ENCODE data around the gene PPFIBP1.
A peak's percentile ranks its signal among the peaks of the same experiment; 100 is the strongest.

The PPFIBP1 gene

DNA sequence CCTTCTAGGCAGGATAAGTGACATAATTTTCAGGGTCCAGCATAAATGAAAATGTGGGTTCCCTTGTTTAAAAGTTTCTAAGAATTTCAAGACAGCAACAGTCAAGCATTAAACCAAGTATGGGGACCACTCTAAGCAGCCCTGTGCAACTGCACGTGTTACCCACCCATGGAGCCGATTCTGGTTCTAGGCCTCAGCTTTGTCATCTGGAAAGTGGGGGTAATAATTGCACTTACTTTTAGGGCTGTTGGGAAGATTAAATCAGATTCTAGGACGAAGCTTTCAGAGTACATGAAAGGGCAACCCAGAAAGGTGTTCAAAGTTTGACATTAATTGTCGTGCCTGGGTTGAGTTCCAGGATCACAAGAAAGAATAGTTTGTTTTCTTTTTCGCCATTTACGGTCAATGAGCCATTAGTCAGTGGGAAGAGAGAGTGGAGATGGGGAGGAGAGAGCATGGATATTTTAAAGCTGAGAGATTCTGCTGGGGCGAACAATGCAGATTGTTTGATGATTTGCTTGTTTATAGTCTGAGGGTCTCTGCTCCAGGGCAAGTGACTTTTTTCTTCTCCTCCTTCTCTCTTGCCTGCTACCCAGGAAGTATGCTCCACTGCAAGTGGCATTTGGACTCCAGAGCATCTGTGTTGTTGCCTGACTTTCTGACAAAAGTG is 10.7 kb upstream of the PPFIBP1 start:
- DNase-seq = no peak

DNA sequence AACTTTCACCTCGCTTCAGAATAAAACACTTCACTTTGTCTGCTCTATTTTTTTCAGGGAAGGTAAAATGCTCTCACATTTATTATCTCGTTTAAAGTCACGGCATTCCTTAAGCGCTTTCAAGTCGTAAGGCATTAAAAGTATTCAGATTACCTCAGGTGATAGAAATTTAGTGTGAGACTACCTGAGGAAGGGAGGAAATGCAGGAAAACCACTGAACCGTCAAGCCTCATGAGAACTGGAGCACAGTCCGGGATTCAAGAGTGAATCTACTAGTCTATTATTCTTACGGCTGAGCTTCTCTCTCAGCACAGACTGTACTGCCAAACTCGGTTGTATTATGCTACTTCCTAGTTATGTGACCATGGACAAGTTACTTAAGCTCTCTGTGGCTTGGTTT is 8.3 kb upstream of the PPFIBP1 start:
- no peak for DNase-seq

DNA sequence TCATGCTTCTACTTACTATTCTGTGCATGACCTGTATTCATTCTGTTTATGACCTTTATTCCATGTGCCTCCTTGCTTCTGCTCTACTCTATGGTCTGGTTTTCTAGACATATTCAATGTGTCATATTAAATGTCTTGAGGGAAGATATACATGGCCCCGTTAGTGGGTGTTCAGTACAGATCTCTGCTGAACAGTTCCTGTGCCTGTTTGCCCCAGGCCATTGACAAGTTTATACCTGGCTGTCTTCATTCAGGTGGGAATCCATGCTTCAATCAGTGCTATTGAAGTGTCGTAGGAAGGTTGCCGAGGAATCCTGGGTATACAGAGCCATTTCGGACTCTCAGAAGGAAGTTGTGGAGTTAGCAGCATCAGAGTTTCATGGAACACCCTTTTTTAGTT is 7.4 kb upstream of the PPFIBP1 start:
- DNase-seq = no peak

DNA sequence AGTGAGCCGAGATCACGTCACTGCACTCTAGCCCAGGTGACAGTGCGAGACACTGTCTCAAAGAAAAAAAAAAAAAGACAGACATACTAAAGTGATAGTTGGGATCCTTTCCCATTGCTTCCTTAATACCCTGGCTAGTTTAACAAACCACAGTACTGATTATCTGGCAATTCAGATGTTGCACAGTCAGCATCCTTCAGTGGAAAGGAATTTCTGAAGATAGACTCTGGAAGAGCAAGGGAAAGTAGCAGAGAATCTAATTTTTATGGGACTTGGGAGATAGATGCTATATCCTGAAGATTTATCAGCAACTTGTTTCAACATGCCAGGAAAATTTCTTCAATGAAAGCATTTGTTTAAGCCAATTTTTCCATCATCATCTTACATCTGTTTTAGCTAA is 6.5 kb upstream of the PPFIBP1 start:
- no peak for DNase-seq

DNA sequence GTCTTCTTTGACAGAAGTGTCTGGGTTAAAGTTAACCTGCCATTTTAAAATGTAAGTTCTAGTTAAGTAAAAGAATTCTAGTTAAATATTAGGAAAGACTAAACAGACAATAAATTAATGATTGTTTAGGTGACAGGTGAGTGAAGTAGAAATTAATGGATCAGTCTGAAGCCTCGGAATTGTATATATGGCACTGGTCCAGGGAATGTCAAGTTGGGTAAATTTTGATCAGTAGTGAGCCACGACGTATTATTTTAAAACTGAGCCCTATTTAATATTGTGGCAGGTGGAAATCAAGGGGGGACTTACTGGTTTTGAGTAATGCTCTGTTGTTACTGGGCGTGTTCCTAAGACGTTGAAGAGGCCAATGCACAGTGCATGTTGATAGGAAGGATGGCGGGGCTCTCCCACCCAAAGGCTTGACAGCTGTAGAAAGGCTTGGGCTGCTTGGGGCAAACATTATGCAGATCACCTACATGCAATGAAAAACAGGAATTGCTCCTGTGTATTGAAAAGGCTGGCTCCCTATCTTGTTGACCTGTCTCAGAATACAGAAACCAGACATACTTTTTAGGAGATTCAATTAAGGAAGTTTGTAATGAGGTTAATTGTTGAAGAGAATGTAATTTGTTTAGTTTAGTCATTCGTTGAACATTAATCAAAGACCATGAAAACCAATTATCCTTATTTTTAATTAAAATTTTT is 5.9 kb upstream of the PPFIBP1 start:
- DNase-seq = no peak

DNA sequence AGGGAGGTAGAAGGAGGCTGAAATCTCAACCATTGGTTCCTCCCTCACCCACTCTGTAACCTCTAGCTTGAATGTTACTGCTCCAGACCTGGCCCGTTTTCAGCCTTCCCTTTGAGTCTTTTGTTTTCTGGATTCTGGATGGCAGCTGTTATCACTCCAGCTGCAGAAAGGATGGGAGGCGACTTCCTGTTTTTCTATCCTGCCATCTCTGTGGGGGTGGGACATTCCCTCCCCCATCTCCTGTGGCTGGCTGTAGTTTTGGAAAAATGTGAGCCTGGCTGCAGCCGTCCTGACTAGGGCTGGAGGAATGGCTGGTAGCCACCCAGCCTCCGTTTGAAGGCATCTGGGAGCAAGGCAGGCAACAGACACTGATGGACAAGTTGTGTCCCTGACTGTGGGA is 2.9 kb upstream of the PPFIBP1 start:
- no peak for DNase-seq

DNA sequence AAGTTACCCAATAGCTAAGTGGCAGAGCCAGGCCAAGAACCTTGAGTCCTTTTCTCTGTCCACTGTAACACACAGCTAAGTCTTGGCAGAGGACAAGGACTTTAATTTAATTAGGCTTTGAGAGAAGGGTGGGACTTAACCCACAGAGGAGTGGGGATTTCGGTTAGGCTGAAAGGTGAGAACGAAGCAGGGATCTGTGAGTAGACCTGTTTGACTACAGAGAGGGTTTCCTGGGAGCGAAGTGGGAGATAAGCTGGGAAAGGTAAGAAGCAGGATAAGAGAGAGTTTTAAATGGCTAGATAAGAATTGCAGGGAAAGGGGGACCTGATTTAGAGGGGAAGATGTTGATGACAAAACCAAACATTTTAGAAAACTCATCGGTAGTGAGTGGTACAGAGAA is 2.0 kb upstream of the PPFIBP1 start:
- no peak for DNase-seq

DNA sequence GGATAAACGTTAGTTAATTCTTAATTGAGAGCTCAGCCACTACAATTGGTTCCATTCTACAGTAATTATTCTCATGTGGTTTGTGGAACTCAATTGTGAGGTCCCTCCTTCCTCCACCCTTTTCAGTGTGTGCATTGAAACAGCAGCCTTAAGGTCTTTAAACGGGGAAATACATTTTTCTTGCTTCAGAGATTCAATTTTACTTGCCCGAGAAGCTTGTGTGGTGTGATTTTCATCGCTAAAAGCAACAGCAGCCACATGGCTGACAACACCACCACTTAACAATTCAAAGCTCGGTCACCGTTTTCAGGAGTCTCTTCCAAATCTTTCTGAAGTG is 733 bp upstream of the PPFIBP1 start:
- DNase-seq = no peak

DNA sequence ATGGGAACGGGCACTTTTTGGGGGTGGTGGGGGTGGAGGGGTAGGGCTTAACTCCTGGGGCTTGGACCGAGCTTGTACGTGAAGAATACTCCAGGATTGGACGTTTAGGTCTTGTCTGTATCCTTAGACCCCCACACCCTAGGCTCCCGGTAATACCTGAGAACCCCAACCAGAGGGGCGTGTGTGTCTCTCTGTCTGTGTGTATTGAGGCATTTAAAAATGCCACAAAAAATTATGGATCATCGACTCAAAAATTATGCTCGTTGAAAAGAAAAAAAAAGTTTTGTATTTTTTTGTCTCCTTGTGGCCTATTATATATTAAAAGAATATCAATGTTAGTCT is 459 bp downstream of the PPFIBP1 start:
- no peak for DNase-seq

DNA sequence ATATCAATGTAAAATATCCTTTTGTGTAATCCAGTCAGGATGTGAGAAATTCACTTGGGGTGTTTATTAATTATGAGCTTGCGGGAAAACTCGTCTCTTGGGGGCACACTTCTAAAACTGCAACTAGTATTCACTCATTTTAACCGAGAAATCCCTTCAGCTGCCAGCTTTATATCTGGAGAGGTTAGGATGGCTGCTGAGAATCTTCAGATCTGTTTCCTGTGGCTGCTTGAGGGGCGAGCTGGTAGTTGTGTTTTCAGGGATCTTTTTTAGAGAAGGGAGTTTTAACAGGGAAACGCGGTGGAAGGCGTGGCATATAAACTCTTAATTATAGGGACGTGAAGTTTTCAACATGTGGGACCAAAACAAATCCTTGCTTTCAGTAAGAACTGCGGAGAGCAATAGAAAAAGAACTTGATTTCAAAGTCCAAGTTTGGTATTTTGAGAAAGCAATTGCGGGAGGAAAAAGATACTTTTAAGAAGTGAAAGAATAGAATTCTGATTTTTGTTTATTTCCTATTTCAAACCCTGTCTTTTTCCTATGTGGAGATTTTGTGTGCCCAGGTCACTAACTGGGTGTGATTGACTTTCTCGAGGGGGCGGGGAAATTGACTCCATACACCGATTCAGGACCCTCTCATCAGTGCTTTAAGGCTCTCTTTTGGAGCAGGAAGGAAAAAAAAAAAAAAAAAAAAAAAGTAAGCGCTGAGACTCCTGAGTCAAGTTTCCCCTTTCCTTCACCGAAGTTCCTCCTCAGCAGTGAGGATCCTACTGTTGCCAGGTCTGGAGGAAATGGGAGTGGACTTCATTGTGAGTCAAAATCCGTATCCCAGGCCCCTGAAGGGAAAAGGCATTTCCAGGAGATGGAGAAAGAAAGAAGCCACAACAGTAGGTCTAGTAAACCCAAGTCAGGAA is 1.1 kb downstream of the PPFIBP1 start:
- no peak for DNase-seq

DNA sequence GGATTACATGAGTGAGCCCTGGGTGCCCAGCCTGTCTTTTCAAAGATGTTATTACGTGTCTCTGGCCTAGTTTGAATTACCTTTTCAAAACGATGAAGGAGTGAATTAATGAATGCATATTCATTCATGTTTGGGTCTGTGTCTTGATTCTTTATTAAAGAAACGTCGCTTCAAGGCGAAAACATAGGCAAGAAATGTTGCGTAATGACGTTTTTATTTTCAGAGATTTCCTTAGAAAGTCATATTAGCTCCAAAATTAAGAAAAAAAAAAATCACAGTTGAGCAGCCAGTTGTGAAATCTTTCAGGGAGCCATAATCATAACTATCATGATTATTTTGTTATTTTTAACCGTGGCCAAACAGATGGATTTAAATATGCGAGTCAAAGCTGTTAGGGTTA is 3.5 kb downstream of the PPFIBP1 start:
- DNase-seq = no peak

DNA sequence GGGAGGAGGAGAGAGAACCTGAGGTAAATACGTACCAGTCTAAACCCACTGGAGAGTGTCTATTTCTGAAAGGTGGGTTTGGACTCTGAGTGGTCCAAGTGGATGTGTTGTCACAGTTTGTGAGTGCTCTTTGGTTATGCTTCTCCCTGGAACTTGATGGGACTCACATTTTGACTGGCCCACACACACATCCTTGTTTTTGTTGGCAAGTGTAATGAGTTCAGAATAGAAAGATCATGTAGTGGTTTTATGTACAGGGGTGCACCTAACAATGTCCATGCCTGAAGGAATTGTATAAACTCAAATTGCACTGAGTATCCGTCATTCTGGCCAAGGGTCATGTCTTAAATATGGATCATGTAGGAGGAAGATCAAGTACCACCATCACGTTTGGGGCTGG is 4.8 kb downstream of the PPFIBP1 start:
- DNase-seq = no peak

DNA sequence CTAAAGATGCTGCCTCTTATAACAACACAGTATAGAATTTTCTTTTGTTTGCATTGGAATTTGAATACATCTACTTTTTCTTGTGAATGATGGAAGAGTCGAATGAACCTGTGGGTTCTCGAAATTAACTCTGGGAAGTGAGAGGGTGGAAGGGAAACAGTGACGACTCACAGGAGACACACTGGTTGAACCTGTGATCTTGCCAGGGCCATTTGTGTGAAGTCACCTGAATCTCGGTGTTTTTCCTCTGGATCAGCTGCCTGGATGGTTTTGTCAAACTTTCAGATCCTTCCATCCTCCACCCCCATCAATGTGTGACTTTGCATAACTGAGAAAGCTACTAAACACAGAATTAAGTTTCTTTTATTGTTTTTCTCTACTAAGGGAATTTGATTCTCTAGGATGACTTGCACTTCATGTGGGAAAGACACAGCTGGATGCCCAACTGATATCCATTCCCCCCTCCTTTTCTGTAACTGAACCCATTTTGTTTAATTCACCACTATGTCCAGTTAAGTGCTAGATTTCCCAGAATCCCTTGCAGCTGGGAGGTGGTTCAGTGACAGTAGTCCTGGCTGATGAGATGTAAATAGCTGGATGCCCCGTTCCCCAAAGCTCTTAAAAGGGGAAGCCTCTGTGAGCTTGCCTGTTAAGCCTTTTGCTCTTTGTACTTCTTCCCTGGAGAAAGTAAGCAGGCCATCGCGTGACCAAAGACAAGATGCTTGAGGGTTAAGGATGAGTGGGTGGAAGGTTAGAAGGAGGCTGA is 6.3 kb downstream of the PPFIBP1 start:
- no peak for DNase-seq

DNA sequence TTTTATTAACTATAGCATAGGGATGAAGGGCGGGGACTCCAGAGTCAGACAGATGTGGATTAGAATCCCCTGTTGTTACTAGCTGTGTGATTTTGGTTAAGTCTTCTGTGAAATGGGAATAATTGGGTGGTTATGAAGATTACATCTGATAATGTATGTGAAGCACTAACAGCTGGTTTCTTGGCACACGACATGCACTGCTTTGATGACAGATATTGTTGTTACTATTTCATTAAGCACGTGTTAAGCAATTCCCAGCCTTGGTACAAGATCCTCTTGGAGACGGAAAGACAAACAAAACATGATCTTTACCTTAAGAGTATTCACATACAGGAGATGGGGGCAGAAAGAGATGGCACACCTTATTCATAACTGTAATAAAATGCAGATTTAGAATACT is 7.9 kb downstream of the PPFIBP1 start:
- DNase-seq = no peak

DNA sequence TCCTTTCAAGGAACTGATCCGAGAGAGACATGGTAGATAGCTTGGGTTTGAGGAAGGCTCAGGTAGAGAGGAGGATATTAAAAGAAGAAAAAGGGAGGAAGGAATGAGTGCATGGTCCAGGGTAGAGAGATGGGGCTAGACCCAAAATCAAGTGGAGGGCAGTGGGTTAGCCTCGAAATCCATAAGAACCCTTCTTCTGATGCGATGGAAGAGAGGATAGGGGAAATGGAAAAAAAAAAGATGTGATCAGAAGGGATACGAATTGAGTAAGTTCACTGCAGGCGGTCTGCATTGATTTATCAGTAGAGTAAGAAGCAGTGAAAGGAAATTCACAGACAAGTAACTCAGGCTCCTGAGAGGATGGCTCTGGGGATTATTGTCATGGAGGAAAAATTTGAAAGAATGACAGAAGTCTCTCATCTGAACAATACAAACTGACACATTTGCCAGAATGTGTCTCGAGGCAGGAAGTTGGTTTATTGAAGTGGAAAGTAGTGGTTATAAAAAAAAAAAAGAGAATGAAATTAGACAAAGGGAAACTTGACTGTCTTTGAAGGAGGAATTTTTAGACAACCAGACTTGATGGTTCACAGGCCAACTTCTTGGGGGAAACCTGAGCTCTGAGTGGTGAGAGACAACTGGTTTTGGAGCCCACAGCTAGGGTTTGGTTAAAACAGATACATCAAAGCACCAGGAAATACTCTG is 10.2 kb downstream of the PPFIBP1 start:
- peak; percentile 32 for DNase-seq

DNA sequence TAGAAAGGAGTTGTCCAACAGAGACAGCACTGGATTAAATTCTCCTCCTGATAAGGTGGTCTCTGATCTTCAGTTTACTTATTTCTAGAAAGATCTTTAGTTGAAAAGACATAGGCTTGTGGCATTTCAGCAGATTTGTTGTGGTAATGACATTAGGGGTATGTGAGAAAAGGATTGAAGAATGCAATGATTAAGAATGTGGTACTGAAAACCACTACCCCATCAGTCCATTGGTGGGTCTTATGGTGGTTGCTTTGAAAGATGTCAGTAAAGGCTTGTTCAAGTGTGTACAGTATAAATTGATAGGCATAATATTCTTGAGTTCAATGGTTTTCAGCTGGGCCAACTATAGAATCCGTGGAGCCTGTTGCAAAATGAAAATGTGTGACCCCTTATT is 10.8 kb downstream of the PPFIBP1 start:
- DNase-seq = no peak

DNA sequence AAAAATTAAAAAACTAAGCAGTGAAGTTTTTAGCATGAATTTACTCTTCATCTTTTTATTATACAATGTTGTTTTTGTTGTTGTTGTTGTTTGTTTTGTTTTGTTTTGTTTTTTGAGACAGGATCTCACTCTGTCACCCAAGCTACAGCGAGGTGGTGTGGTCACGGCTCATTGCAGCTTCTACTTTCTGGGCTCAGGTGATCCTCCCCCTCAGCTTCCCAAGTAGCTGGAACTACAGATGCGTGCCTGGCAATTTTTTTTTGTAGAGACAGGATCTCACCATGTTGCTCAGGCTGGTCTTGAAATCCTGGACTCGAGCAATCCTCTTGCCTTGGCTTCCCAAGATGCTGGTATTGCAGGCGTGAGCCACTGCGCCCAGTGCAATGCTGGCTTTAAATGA is 11.3 kb downstream of the PPFIBP1 start:
- no peak for DNase-seq

DNA sequence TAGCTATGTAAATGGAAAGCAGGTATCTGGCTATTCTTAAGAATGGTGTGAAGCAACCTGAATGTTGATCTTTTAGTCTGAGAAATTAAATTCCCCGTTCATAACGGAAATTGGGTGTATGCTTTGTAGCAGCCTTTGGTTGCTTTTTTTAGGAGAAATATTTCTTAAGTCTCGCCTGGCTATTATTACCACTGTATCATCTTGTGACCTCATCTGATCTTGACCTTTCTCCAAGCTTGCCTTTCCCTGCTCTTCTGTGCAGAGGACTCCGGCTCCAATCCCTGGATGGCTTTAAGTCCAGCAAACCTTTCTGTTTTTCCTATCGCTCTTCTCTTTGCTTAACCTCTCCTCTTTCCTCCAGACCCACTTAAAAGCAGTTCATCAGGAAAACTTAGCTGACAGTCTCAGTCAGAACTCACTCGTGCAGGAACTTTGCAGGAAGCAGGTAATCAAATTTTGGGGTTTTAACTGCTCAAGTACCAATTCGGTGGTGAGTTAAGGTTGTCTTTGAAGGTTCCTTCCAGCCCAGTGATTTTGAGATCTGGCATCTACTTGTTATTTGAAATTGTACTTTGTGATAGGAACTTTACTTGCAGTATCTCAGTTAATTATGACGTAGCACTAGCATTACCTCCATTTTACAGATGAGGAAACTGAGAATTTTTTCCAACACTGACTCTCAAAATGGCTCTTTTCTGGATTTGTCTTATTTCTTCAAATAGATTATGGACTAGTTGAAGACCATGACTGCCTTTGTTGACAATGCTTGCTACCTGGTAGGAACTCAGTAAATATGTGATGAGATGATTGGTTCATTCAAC is 14.1 kb downstream of the PPFIBP1 start:
- DNase-seq = no peak

DNA sequence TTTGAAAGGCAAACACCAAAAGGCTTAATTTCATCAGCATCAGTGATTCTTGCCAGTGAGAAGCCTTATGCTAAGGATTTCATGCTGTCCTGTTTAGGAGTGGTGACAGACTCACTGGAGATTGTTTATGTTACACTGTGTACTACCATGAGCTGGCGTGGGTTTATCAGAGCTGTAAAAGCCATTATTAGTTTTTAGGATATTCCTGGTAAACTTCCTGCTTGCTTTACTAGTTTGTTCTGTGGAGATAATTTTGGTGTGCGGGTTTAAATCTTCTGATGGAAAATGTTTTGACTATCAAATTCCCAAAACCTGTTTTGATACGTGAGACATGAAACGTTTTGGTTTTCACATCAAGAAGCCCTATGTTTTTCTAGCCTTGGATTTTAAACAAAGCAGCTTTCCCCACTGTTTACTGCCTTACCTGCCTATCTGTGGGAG is 15.2 kb downstream of the PPFIBP1 start:
- DNase-seq = no peak

DNA sequence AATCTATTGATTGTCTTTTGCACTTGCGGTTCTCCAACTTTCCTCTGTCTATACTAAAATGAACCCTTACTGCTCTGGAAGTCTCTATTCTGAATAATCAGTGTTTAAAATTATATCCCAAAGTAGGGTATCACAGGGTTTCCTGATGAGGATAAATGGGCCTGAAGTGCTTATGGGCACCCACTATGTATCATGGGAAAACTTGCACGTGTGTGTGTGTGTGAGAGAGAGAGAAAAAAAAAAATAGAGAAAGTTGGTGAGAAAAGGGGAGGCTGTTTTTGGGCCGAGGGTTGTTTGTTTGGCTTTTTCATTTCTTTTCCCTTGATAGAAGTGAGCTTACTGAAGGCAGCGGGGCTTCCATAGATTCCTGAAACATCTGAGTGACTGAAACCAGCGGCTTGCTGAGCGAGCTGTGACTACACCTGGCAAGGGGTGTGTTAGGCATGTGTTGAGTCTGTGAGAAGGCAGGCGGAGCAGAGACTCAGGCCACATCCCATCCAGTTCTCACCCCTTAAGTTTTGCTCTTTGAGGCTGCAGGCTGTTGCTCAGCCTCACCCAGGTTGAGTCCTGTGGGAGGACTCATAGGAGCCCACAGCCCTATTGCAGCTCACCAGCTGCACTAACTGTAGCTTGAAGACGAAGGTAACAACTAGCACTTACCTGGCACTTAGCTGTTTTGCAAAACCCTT is 17.2 kb downstream of the PPFIBP1 start:
- no peak for DNase-seq

DNA sequence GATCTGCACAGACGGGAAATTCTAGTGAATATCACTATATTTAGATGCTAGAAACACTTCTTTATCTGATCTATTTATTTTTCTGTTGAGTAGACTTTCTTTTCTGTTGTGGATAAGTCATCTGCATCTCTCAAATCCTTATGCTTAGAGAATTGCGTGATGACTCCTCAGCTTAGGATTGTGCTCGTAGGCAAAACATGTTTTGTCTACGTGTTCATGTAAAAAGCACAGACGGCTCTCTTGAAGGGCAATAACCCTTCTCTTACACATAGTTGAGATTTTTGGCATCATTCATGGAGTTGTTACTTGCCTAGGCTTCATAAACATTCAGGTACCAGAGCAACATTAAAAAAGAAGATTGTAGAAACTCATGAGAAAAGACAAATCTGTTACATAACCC is 18.6 kb downstream of the PPFIBP1 start:
- DNase-seq = no peak

All from activated CD4-positive, alpha-beta T cell treated with anti-CD3 and anti-CD28 coated beads for 48 hours (primary cell).